ENCODE measurements around the gene CPLANE2.

The CPLANE2 gene

DNA sequence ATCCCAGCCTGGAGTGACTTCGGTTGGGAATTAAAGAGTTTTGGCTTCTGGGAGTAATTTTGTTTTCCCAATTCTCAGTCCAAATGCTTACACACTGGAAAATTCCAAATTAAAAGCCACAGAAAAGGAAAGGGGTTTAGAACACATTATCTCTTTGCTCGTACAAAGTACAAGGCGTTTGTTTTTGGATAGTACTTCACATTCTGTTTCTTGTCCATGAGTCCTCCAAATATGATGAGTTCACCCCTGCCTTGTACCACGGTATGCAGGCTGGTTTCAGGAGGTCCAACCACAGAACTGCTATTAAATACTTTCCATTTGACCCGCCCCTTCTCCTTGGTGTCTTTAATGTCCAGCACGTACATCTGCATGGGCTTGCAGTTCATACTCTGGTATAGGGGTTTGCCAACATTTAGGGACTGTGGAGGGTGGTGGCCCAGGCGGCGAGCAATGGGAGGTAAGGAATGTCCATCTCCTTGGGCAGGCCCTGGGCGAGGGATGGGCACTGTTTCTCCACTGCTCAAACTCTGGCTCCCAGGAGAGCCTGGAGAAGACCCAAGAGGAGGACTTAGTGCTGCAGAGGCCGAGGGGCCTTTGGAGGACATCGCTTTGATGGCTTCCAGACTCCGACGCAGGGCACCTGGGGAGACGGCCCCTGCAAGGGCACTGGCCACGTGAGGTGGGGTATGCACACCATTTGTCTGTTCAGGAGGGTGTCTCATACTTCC, 13.7 kb upstream of the CPLANE2 start:
- Histone ChIP-seq H3K9me3 (ENCODE audit: severe bottlenecking) (no peaks in the 10 kb centered on the region), H3K4me1 (ENCODE audit: insufficient read depth, poor library complexity, severe bottlenecking) (peaks cover 16% of the 10 kb centered on the region), H3K27ac (ENCODE audit: poor library complexity, severe bottlenecking) (no peak overlapping the region), H3K4me3 (ENCODE audit: severe bottlenecking) (no peak overlapping the region), H3K27me3 (ENCODE audit: insufficient read depth, poor library complexity, severe bottlenecking) (no peaks in the 10 kb centered on the region), H3K36me3 (ENCODE audit: low read depth) (peaks cover 30% of the 10 kb centered on the region)
- ATAC-seq (ENCODE audit: low read depth) (no peak), DNase-seq (ENCODE audit: low spot score) (no peak)
- TF ChIP-seq CTCF (IDR thresholded peaks at IDR 0.05; ENCODE audit: poor library complexity, severe bottlenecking) = no peak

GRCh38 chr1:16249596-16250241, 12.7 kb upstream of the CPLANE2 start:
- no peak for DNase-seq (ENCODE audit: low spot score)
- Histone ChIP-seq H3K27ac (ENCODE audit: poor library complexity, severe bottlenecking) (peak overlapping the region; percentile 13), H3K27me3 (ENCODE audit: insufficient read depth, poor library complexity, severe bottlenecking) (no peaks in the 10 kb centered on the region)

DNA sequence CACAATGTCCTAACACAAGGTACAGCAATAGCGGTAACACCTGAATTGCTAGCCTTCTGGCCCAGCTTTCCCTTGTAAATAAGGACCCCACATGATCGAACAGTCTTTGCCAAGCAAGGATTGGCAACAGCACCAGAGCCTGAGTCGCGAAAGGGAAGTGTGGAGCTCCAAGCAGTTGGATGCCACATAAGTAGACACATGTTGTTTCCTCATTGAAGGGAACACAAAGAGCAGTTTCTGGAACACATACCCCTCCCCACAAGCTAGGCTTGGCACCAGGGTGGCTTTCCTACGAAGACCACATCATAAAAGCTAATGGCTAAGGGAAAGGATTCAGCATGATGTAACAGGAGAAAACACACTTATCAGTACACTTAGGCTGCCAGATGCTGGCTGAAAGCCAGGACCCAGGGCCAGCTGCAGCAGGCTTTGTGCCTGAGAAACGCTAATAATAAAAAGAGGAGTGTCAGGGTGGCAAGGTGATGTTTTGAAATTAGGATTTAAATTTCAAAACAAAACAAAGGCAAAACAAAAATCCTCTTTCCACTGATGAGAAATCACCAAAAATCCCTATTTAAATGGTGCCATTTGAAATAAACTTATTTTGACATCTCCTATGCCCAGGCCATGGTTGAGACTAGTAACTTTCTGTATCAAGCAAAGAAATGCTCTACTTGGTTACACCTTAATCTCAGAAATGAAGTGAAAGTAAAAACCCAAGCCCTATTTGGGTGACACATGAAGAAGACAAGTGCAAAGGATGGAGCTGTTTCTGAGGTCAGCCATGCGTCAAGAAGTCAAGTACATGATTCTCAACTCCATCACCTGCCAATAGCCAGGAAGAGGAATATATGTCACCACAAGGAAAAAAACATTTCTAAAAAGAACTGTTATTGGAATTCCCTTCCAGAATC, 11.9 kb upstream of the CPLANE2 start:
- peak; percentile 75 for ATAC-seq (ENCODE audit: low read depth)
- Histone ChIP-seq H3K9me3 (ENCODE audit: severe bottlenecking) (no peaks in the 10 kb centered on the region), H3K4me3 (ENCODE audit: severe bottlenecking) (no peak overlapping the region), H3K36me3 (ENCODE audit: low read depth) (peaks cover 20% of the 10 kb centered on the region), H3K27me3 (ENCODE audit: insufficient read depth, poor library complexity, severe bottlenecking) (no peaks in the 10 kb centered on the region), H3K27ac (ENCODE audit: poor library complexity, severe bottlenecking) (peak overlapping the region; percentile 13), H3K4me1 (ENCODE audit: insufficient read depth, poor library complexity, severe bottlenecking) (peaks cover 16% of the 10 kb centered on the region)
- DNase-seq (ENCODE audit: low spot score) = no peak
- TF ChIP-seq CTCF (IDR thresholded peaks at IDR 0.05; ENCODE audit: poor library complexity, severe bottlenecking) = no peak

More at GRCh38 chr1:16249596-16250241, 12.7 kb upstream of the CPLANE2 start:
- no peak overlapping the region for H3K4me3 ChIP-seq (ENCODE audit: severe bottlenecking)
- no peaks in the 10 kb centered on the region for H3K9me3 ChIP-seq (ENCODE audit: severe bottlenecking)
- H3K36me3 ChIP-seq (ENCODE audit: low read depth) = peaks cover 20% of the 10 kb centered on the region
- no peak for TF ChIP-seq CTCF (IDR thresholded peaks at IDR 0.05; ENCODE audit: poor library complexity, severe bottlenecking)
- no peak for ATAC-seq (ENCODE audit: low read depth)
- peaks cover 16% of the 10 kb centered on the region for H3K4me1 ChIP-seq (ENCODE audit: insufficient read depth, poor library complexity, severe bottlenecking)

DNA sequence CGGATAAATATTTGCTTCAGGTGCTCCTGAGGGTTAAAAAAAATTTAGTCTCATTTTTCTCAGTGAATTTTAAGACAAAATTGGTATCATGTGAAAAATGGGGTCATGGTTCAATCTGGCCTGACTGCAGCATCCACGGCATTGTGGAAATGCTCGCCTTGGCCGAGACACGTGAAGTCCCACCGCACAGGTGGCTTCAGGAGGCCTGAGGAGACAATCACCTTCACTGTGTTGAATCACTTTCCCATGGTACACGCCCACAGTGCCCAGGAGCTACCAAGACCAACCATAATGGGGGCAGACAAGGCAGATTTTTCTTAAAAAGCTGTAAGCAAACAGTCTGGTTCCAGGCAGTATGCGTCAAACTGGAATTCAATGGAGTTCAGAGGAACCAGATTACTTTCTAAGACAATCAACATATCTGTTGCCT, 11.0 kb upstream of the CPLANE2 start:
- H3K27ac ChIP-seq (ENCODE audit: poor library complexity, severe bottlenecking) = peak overlapping the region; percentile 13
- H3K4me3 ChIP-seq (ENCODE audit: severe bottlenecking) = no peak overlapping the region
- no peak for TF ChIP-seq CTCF (IDR thresholded peaks at IDR 0.05; ENCODE audit: poor library complexity, severe bottlenecking)
- DNase-seq (ENCODE audit: low spot score) (no peak), ATAC-seq (ENCODE audit: low read depth) (no peak)
- H3K9me3 ChIP-seq (ENCODE audit: severe bottlenecking) = no peaks in the 10 kb centered on the region
- no peaks in the 10 kb centered on the region for H3K27me3 ChIP-seq (ENCODE audit: insufficient read depth, poor library complexity, severe bottlenecking)
- peaks cover 16% of the 10 kb centered on the region for H3K4me1 ChIP-seq (ENCODE audit: insufficient read depth, poor library complexity, severe bottlenecking)
- peaks cover 14% of the 10 kb centered on the region for H3K36me3 ChIP-seq (ENCODE audit: low read depth)
